SK-N-SH treated with all-trans-retinoic acid at 6 μM for 48 hours (cell line): Measurements from ENCODE around the gene ENPP3.

Source experiments
- ATAC-seq: fragments of 200-7000 bp; cut with Tn5 transposase; 3 replicates; pipeline ENCODE4 v1.9.1; 2020; ENCODE audit warnings: mild to moderate bottlenecking, moderate library complexity
- ARNTL ChIP-seq: fragments of 450-650 bp; formaldehyde crosslinking; IDR thresholded peaks from 2 replicates; pipeline ENCODE4 v1.5.0; 2020; ENCODE audit warnings: low read depth, mild to moderate bottlenecking, moderate library complexity, borderline replicate concordance
- CSDC2 ChIP-seq: fragments of 250-450 bp; sonication (Bioruptor Pico); IDR thresholded peaks from 2 replicates; pipeline ENCODE4 v1.5.0; 2020; ENCODE audit warnings: mild to moderate bottlenecking, moderate library complexity
- CSRNP3 ChIP-seq: fragments of 250-450 bp; sonication (Bioruptor Pico); IDR thresholded peaks from 2 replicates; pipeline ENCODE4 v1.5.1; 2021; ENCODE audit warnings: mild to moderate bottlenecking, moderate library complexity
- GLIS3 ChIP-seq: fragments of 250-450 bp; sonication (Bioruptor Pico); IDR thresholded peaks from 2 replicates; pipeline ENCODE4 v1.5.0; 2020; ENCODE audit warnings: mild to moderate bottlenecking, moderate library complexity
- ISL1 ChIP-seq: fragments of 250-450 bp; sonication (Bioruptor Pico); IDR thresholded peaks from 2 replicates; pipeline ENCODE4 v2.1.2; 2022; ENCODE audit warnings: mild to moderate bottlenecking, moderate library complexity
- OSR1 ChIP-seq: fragments of 250-450 bp; sonication (Bioruptor Pico); IDR thresholded peaks from 2 replicates; pipeline ENCODE4 v1.8.0; 2022; ENCODE audit warnings: moderate library complexity, mild to moderate bottlenecking, inconsistent platforms
- PATZ1 ChIP-seq: fragments of 250-450 bp; sonication (Bioruptor Pico); IDR thresholded peaks from 2 replicates; pipeline ENCODE4 v1.8.0; 2020; ENCODE audit warnings: mild to moderate bottlenecking, moderate library complexity, borderline replicate concordance
- POU6F1 ChIP-seq: fragments of 250-450 bp; sonication (Bioruptor Pico); IDR thresholded peaks from 2 replicates; pipeline ENCODE4 v1.8.0; 2021; ENCODE audit warnings: low read depth, mild to moderate bottlenecking, moderate library complexity, borderline replicate concordance
- PPARA ChIP-seq: fragments of 250-450 bp; sonication (Bioruptor Pico); IDR thresholded peaks from 2 replicates; pipeline ENCODE4 v1.5.0; 2020; ENCODE audit warnings: mild to moderate bottlenecking, borderline replicate concordance
- RARB ChIP-seq: fragments of 250-450 bp; sonication (Bioruptor Pico); IDR thresholded peaks from 2 replicates; pipeline ENCODE4 v1.8.0; 2021; ENCODE audit warnings: mild to moderate bottlenecking, moderate library complexity
- SNAI2 ChIP-seq: fragments of 250-450 bp; sonication (Bioruptor Pico); IDR thresholded peaks from 2 replicates; pipeline ENCODE4 v1.5.0; 2020; ENCODE audit warnings: mild to moderate bottlenecking, moderate library complexity
- TCF4 ChIP-seq: fragments of 250-450 bp; sonication (Bioruptor Pico); IDR thresholded peaks from 2 replicates; pipeline ENCODE4 v1.8.0; 2021; ENCODE audit warnings: mild to moderate bottlenecking, moderate library complexity, borderline replicate concordance
- TOX ChIP-seq: fragments of 250-450 bp; sonication (Bioruptor Pico); IDR thresholded peaks from 2 replicates; pipeline ENCODE4 v1.8.0; 2021; ENCODE audit warnings: mild to moderate bottlenecking, moderate library complexity, borderline replicate concordance
- TSHZ2 ChIP-seq: fragments of 250-450 bp; sonication (Bioruptor Pico); IDR thresholded peaks from 2 replicates; pipeline ENCODE4 v1.5.0; 2020; ENCODE audit warnings: mild to moderate bottlenecking, moderate library complexity
- ZC3H10 ChIP-seq: fragments of 250-450 bp; sonication (Bioruptor Pico); IDR thresholded peaks from 2 replicates; pipeline ENCODE4 v1.5.1; 2021; ENCODE audit warnings: mild to moderate bottlenecking, moderate library complexity
- ZFP3 ChIP-seq: fragments of 250-450 bp; sonication (Bioruptor Pico); IDR thresholded peaks from 2 replicates; pipeline ENCODE4 v1.5.0; 2020; ENCODE audit warnings: mild to moderate bottlenecking, moderate library complexity
- ZFP30 ChIP-seq: fragments of 450-650 bp; formaldehyde crosslinking; IDR thresholded peaks from 2 replicates; pipeline ENCODE4 v1.5.0; 2022; ENCODE audit warnings: mild to moderate bottlenecking, moderate library complexity
- ZNF70 ChIP-seq: fragments of 450-650 bp; formaldehyde crosslinking; IDR thresholded peaks from 2 replicates; pipeline ENCODE4 v1.5.0; 2020; ENCODE audit warnings: mild to moderate bottlenecking, moderate library complexity
- ZNF8 ChIP-seq: fragments of 450-650 bp; formaldehyde crosslinking; IDR thresholded peaks from 2 replicates; pipeline ENCODE4 v1.5.0; 2020; ENCODE audit warnings: mild to moderate bottlenecking, moderate library complexity

ENPP3 gene

GRCh38 chr6:131754715-131755567 is 117.8 kb downstream of the ENPP3 start:
- TF ChIP-seq OSR1 (CRISPR knock-in tag) = no peak
- TF ChIP-seq ZFP3 (CRISPR knock-in tag) = no peak
- TF ChIP-seq GLIS3 (CRISPR knock-in tag) = no peak
- no peak for TF ChIP-seq ZC3H10 (CRISPR knock-in tag)
- TF ChIP-seq ARNTL (CRISPR knock-in tag) = no peak
- TF ChIP-seq TSHZ2 (CRISPR knock-in tag) = no peak
- no peak for TF ChIP-seq SNAI2
- no peak for TF ChIP-seq RARB (CRISPR knock-in tag)
- TF ChIP-seq TOX = no peak
- no peak for TF ChIP-seq PPARA (CRISPR knock-in tag)
- no peak for TF ChIP-seq CSRNP3 (CRISPR knock-in tag)
- TF ChIP-seq, all 23 proteins: peak for 0
- ATAC-seq = no peak

- TF ChIP-seq ZNF8 (CRISPR knock-in tag) = no peak
- no peak for TF ChIP-seq ZC3H10 (CRISPR knock-in tag)
- TF ChIP-seq TCF4 = no peak
- ATAC-seq = no peak
Observed at GRCh38 chr6:131755597-131755996, 118.5 kb downstream of the ENPP3 start.

GRCh38 chr6:131756039-131756438 is 118.9 kb downstream of the ENPP3 start:
- no peak for ATAC-seq
- no peak for TF ChIP-seq TCF4

GRCh38 chr6:131758920-131759319 is 121.8 kb downstream of the ENPP3 start:
- ATAC-seq = no peak
- no peak for TF ChIP-seq TOX
- TF ChIP-seq SNAI2 = no peak
- no peak for TF ChIP-seq CSDC2 (CRISPR knock-in tag)

GRCh38 chr6:131761060-131761761 is 124.1 kb downstream of the ENPP3 start:
- ATAC-seq = no peak
- no peak for TF ChIP-seq ZNF8 (CRISPR knock-in tag)
- no peak for TF ChIP-seq RARB (CRISPR knock-in tag)
- TF ChIP-seq PPARA (CRISPR knock-in tag) = no peak
- TF ChIP-seq ISL1 (CRISPR knock-in tag) = no peak
- no peak for TF ChIP-seq CSDC2 (CRISPR knock-in tag)
- TF ChIP-seq POU6F1 (CRISPR knock-in tag) = no peak
- no peak for TF ChIP-seq TSHZ2 (CRISPR knock-in tag)
- no peak for TF ChIP-seq GLIS3 (CRISPR knock-in tag)
- TF ChIP-seq CSRNP3 (CRISPR knock-in tag) = no peak
- no peak for TF ChIP-seq ZFP30
- TF ChIP-seq ZC3H10 (CRISPR knock-in tag) = no peak
- no peak for TF ChIP-seq PATZ1
- TF ChIP-seq ZFP3 (CRISPR knock-in tag) = no peak
- no peak for TF ChIP-seq ZNF70
- no peak for TF ChIP-seq SNAI2
